HPDE6-E6E7 (cell line): ENCODE data around the gene SLC18A3.

Experiments
- DNase-seq: peaks from one replicate; pipeline ENCODE4 v3.0.0; 2011; ENCODE audit warnings: missing footprints; ENCODE audit errors: extremely low spot score

SLC18A3 gene

DNA sequence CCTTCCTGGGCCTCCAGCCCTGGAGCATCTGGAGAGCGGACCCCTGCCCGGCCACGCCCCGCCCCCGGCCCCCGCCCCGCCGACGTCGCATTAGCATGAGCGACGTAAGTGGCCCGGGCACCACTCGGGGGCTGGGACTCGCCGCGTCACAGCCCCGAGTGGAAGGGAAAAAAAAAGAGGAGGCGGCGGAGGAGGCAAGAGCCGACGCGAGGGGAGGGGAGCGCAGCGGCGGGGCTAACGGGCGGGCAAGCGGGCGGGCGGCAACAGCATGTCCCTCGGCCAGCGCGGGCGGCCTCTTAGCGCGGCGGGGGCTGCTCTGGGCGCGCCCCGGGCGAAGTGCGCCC is at the start of gene SLC18A3:
Gene SLC18A3 (plus strand): TSS at position 197 of the 344 bp plus-strand sequence. CDS start 431 bp downstream, outside the sequence.
- no peak for DNase-seq

- DNase-seq: no peak
Measured at GRCh38 chr10:49560526-49560925, 49.6 kb upstream of the SLC18A3 start.

DNA sequence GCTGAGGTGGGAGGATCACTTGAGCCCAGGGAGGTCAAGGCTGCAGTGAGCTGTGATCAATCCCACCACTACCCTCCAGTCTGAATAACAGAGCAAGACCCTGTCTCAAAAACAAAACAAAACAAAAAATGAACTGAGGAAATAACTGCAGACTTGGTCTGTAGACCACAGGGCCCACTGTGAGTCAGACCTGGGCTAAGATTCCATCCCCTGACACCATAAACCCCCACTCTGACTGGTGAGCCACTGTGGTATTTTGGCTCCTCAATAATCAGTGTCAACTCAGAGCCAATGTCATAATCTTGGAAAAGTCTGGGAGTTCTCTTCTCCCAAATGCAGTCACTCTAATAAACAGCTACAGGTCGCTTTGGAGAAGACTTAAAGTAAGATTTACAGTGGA is 47.2 kb upstream of the SLC18A3 start:
- no peak for DNase-seq

DNA sequence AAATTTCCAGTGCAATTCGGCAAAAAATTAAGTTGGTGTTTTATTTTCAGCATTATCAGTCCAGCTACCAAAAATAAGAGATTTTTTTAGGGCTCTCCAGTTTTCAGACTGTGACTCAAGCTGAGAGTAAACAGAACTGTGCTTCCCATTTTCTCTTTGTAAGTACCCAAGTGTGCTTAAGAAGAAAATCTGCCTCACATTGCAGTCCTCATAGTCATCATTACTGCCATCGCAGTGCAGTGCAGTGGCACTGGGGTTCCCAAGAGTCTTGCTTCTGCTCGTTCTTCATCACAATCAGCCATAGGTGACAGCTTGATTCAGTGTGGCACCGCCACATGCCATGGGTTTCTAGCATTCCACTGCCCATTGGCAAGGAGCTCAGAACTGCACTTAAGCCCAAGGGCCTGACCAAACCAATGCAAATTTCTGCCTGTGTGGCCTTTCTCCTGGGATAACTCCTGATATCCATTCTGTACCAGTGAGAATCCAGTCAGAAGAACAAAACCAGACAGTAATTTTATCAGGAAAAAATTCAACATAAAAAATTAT is 45.6 kb upstream of the SLC18A3 start:
- no peak for DNase-seq

- DNase-seq: no peak
Measured at GRCh38 chr10:49567810-49568209, 42.3 kb upstream of the SLC18A3 start.

GRCh38 chr10:49568235-49568634 is 41.9 kb upstream of the SLC18A3 start:
- no peak for DNase-seq

GRCh38 chr10:49569031-49569631 is 41.0 kb upstream of the SLC18A3 start:
- DNase-seq: no peak

DNA sequence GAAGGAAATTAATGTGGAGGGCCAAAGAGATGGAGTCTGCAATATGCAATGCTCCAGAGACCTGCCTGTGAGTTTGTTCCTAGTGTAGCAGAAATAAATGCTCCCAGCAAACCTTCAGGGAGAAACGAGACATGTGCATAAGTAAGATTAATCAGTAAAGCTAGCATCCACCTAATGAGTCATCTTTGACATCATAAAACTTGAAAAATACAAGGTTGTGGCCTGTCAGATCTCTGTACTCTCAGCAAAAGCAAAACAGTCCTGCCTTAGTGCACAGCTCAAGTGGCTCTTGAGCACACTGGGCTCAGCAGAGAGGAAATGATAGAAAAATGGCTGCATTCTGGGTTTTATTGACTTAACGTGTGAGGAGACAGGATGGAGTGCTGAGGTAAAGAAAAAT is 38.7 kb upstream of the SLC18A3 start:
- DNase-seq: no peak

- no peak for DNase-seq
Measured at GRCh38 chr10:49572594-49573114, 37.5 kb upstream of the SLC18A3 start.

GRCh38 chr10:49575489-49576072 is 34.5 kb upstream of the SLC18A3 start:
- no peak for DNase-seq

DNA sequence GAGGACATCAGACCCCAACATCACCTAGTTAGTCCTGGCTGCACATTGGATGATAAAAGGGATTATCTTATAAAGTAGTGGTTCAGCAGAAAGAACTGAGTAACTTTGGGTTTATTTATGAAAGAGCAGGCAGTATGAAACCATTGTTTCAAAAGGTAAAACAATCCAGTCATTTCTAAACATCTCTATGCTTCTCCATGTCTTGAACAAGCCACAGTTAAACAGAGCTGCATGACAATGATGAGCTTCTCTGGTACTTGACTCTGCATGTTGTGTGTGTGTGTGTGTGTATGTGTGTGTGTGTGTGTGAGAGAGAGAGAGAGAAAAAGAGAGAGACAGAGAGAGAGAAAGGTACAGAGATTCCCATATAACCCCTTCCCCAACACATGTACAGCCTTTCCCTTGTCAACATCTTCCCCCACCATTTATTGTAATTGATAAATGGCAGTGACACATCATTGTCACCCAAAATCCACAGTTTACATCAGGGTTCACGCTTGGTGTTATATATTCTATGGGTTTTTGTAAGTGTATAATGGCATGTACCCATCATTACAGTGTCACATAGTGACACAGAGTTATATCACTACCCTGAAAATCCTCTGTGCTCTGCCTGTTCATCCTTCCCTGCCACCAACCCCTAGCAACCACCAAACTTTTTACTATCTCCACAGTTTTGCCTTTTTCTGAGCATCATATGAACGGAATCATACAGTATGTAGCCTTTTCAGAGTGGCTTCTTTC is 32.8 kb upstream of the SLC18A3 start:
- no peak for DNase-seq

GRCh38 chr10:49578392-49578791 is 31.7 kb upstream of the SLC18A3 start:
- no peak for DNase-seq

- no peak for DNase-seq
Measured at GRCh38 chr10:49579621-49580020, 30.5 kb upstream of the SLC18A3 start.

- DNase-seq: no peak
Measured at GRCh38 chr10:49585387-49585786, 24.7 kb upstream of the SLC18A3 start.

GRCh38 chr10:49587981-49588380 is 22.1 kb upstream of the SLC18A3 start:
- DNase-seq: no peak

DNA sequence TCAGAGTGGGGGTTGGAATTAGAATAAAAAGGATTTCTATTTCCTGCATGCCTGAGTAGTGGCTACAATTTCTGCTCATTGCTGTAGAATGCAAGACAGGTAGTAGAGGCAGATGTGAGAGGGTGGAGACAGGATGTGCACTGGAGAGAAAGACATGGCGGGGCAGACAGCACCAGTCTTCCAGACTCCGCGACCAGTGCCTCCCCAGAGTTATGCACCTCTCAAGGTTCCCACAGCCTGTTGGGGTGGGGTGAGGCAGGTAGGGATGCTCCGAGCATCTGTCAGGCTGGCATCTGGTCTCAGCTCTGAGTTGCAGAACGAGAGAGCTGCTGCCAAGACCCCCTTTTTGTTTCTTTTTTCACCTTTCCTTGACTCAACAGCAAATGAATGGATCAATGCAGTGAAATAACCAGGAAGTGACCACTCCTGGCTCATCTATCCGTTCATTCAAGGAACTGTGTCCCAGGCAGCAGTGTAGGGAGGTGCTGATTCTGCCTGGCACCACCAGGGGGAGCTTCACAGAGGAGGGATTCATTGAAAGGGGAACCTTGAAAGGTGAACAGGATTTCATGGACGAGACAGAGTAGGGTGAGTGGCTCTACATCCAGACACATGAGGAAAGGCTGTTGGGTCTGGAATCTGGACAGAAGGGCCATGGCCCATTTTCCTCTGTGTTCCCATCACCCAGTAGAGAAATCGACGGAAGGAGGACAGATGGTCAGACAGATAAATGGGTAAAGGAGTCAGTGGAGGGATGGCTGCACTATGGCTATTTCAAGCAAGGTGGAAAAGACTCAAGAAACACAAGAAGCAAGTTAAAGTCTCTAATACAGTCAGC is 17.2 kb upstream of the SLC18A3 start:
- DNase-seq: peak; percentile 74

GRCh38 chr10:49593564-49593875 is 16.6 kb upstream of the SLC18A3 start:
- no peak for DNase-seq

DNA sequence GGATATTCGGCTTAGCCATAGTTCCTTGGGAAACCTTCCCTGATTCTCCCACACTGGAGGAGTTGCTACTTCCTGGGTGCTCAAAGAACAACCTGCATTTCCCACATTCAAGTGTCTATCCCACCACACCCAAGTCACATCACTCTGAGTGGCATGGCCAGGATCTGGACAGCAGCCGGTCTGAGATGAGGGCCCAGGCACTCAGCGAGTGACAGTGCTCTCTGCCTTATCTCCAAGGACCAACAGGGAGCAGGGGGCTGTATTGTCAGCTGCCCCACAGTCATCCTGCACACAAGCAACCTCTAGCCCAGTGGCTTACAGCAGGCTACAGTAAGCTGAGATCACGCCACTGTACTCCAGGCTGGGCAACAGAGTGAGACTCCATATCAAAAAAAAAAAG is 16.1 kb upstream of the SLC18A3 start:
- no peak for DNase-seq

- DNase-seq: peak; percentile 74
Measured at GRCh38 chr10:49594594-49594993, 15.5 kb upstream of the SLC18A3 start.

DNA sequence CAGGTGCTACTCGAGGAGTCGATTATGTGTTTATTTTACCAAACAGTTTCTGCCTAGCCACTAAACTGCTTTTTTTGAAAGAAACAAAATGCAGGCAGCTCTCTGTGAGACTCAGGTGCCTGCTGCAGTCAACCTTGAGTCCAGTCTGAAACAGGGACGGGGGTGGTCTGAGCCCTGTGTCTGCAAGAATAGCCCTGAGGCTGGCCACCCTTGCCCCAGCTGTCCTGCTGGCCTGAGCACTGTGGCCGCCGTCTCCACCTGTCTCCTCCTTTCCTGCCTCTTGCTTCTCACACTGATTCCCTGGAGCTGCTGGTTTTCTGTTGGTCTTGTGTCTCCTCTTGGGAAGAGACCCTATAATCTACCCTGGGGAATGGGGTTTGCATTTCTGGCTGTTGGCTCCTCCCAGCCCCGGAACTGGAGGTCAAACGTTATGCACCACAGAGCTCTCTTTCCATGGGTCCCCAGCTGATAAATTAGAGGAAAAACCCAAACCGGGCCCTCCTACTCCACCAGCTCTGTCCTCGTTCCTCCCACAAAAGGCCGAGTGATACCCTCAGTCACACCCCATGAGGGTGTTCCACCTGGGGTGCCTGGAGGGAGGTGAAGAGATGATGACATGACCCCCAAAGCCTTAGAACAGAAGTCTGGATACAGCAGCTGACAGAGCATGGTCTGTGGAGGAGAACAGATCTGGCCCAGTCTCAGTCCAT is 15.0 kb upstream of the SLC18A3 start:
- DNase-seq: no peak

DNA sequence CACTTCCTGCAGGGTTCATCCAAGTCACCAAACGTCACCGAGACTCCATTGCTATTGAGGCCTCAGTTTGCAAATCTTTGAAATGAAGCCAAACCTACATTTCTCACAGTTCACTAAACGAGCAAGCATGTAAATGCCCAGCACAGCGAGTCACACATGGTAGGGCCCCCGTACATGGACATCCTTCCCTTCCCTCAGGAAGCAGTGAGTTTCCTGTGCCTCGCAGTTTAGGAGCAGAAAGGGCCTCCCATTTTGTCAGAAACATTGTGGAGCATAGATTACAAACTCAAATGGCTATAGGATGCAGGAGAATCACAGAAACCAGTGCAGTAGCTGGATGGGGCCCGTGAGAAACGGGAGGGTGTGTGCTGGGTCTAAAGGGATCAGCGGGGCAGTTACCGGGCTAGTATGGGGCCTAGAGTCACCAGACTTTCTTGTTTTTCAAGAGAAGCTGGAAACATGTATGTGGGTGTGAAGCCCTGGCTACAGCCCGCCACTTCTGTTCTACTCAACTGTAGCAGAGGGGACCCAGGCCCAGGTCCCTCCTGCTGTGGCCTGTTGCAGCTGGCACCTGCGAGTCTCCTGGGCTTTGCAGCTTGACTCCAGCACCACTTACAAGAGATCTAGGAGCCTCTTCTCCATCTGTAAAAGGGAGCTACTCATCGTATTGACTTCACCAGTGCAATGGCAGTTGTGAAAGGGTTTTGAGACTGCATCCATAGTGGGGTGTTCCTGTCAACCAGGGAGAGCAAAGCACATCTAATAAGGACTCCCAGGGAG is 14.2 kb upstream of the SLC18A3 start:
- DNase-seq: no peak
